HCT116 (cell line): Measurements from ENCODE around the gene FBXL4. TPM values are rescaled to one million over a fixed set of nuclear protein-coding genes. Genes with fewer than 3 reads are reported as not detected.

Experiments used
- ATAC-seq: fragments of 200-7000 bp; cut with Tn5 transposase; 2 replicates; pipeline ENCODE4 v1.9.1; 2020; ENCODE audit warnings: mild to moderate bottlenecking, moderate library complexity
- BruUV-seq: library from RNA; stranded (reverse); fragments of 400-500 nt; replicated peaks from 2 replicates; lab custom pipeline; 2021; lab: Mats Ljungman, UMichigan
- CTCF ChIA-PET: fragments of 300-600 bp; sonication (Branson Sonifier 250); formaldehyde crosslinking; loops from one replicate; lab custom pipeline; 2021; ENCODE audit warnings: antibody characterized with exemption; lab: Charles Lee
- POLR2A ChIA-PET: fragments of 300-600, 350-600 bp; sonication (Branson Sonifier 250); formaldehyde crosslinking; loops from one replicate; lab custom pipeline; 2021; ENCODE audit warnings: antibody characterized with exemption; lab: Charles Lee
- RAD21 ChIA-PET, 2 experiments: fragments of 300-600 bp; sonication (Branson Sonifier 250); formaldehyde crosslinking; loops; one replicate each; lab custom pipeline; 2023; ENCODE audit warnings: low total read pairs in 2 of 2; ENCODE audit not compliant: uncharacterized antibody in 2 of 2, unreplicated experiment in 2 of 2, low non-redundant PET in 1 of 2; lab: Charles Lee
- DNase-seq: peaks from one replicate; pipeline ENCODE4 v3.0.0-alpha.2; 2010; ENCODE audit warnings: low read depth, low spot score
- H2AFZ ChIP-seq: fragments of 200-600 bp; shearing (Covaris generic), sonication (generic); 2 replicates; pipeline ENCODE4 v1.6.1; 2017; ENCODE audit warnings: low read depth, mixed run types, mixed read lengths, antibody characterized with exemption, low read length; ENCODE audit not compliant: poor library complexity, severe bottlenecking
- H3K27ac ChIP-seq: 2 replicates; pipeline ENCODE4 v1.5.1; 2012; ENCODE audit warnings: low read depth, low read length
- H3K27me3 ChIP-seq: fragments of 200-600 bp; sonication (generic); 2 replicates; pipeline ENCODE4 v1.6.1; 2016; ENCODE audit warnings: mixed run types, low read length, mixed read lengths; ENCODE audit not compliant: insufficient read depth
- H3K36me3 ChIP-seq, 2 experiments: fragments of 200-500 bp in 1 of 2; fragments of 200-600 bp in 1 of 2; sonication (Bioruptor generic) in 1 of 2; sonication (generic) in 1 of 2; 2 replicates each; pipeline versions ENCODE4 v1.5.1 to v1.6.1; 2014 to 2016; ENCODE audit warnings: low read length in 2 of 2, inconsistent platforms in 1 of 2, mixed read lengths in 1 of 2, mixed run types in 1 of 2; ENCODE audit not compliant: insufficient read depth in 2 of 2, control insufficient read depth in 1 of 2
- H3K4me1 ChIP-seq, 2 experiments: fragments of 200-600 bp in 1 of 2; sonication (generic) in 1 of 2; 2 replicates each; pipeline versions ENCODE4 v1.5.1 to v1.6.1; 2012 to 2017; ENCODE audit warnings: low read length in 2 of 2, inconsistent platforms in 1 of 2, mild to moderate bottlenecking in 1 of 2, mixed read lengths in 1 of 2, mixed run types in 1 of 2, moderate library complexity in 1 of 2; ENCODE audit not compliant: insufficient read depth in 2 of 2, control insufficient read depth in 1 of 2
- H3K4me2 ChIP-seq: fragments of 200-600 bp; sonication (generic); 2 replicates; pipeline ENCODE4 v1.6.1; 2017; ENCODE audit warnings: mixed run types, low read length, mixed read lengths
- H3K4me3 ChIP-seq, 2 experiments: fragments of 200-600 bp in 1 of 2; sonication (generic) in 1 of 2; replicated peaks in 1 of 2; 2 replicates each; pipeline ENCODE4 v1.5.1; 2011 to 2016; ENCODE audit warnings: low read length in 2 of 2, control low read depth in 1 of 2, low read depth in 1 of 2, mild to moderate bottlenecking in 1 of 2, mixed read lengths in 1 of 2, mixed run types in 1 of 2
- H3K79me2 ChIP-seq: fragments of 200-600 bp; sonication (generic); 2 replicates; pipeline ENCODE4 v1.6.1; 2017; ENCODE audit warnings: mild to moderate bottlenecking, mixed run types, low read length, moderate library complexity, mixed read lengths; ENCODE audit not compliant: insufficient read depth
- H3K9ac ChIP-seq: fragments of 200-600 bp; sonication (generic); 2 replicates; pipeline ENCODE4 v1.6.1; 2016; ENCODE audit warnings: low read length, mixed read lengths
- H3K9me2 ChIP-seq: fragments of 200-600 bp; sonication (generic), shearing (Covaris generic); 2 replicates; pipeline ENCODE4 v1.6.1; 2017; ENCODE audit warnings: mixed run types, mild to moderate bottlenecking, moderate library complexity; ENCODE audit not compliant: insufficient read depth
- H3K9me3 ChIP-seq, 2 experiments: fragments of 200-500 bp in 1 of 2; fragments of 200-600 bp in 1 of 2; sonication (Bioruptor generic) in 1 of 2; sonication (generic) in 1 of 2; 2 replicates each; pipeline ENCODE4 v1.6.1; 2014 to 2017; ENCODE audit warnings: low read length in 2 of 2, mixed read lengths in 2 of 2, inconsistent platforms in 1 of 2, low read depth in 1 of 2, mild to moderate bottlenecking in 1 of 2, mixed run types in 1 of 2, moderate library complexity in 1 of 2; ENCODE audit not compliant: control insufficient read depth in 1 of 2, insufficient read depth in 1 of 2
- H4K20me1 ChIP-seq: fragments of 200-600 bp; sonication (generic), shearing (Covaris generic); 2 replicates; pipeline ENCODE4 v1.6.1; 2017; ENCODE audit warnings: mixed run types, mild to moderate bottlenecking, moderate library complexity; ENCODE audit not compliant: insufficient read depth
- ELF1 ChIP-seq: IDR thresholded peaks from 2 replicates; pipeline ENCODE4 v1.6.1; 2012; ENCODE audit warnings: low read depth, borderline replicate concordance
- JUND ChIP-seq: IDR thresholded peaks from 2 replicates; pipeline ENCODE4 v1.6.1; 2012
- POLR2A ChIP-seq: IDR thresholded peaks from 2 replicates; pipeline ENCODE4 v1.7.0; 2011; ENCODE audit warnings: borderline replicate concordance; ENCODE audit not compliant: insufficient read depth, insufficient read length; ENCODE audit errors: extremely low read depth
- POLR2AphosphoS5 ChIP-seq: IDR thresholded peaks from 2 replicates; pipeline ENCODE4 v1.6.1; 2011; ENCODE audit warnings: mild to moderate bottlenecking, low read depth, low read length, moderate library complexity
- YY1 ChIP-seq: IDR thresholded peaks from 2 replicates; pipeline ENCODE4 v1.6.1; 2011; ENCODE audit warnings: low read length, low read depth, moderate library complexity, mild to moderate bottlenecking; ENCODE audit not compliant: insufficient replicate concordance; ENCODE audit errors: extremely low read depth
- ZBTB33 ChIP-seq: IDR thresholded peaks from 2 replicates; pipeline ENCODE4 v1.6.1; 2011; ENCODE audit warnings: mild to moderate bottlenecking, low read length, moderate library complexity; ENCODE audit not compliant: insufficient replicate concordance; ENCODE audit errors: extremely low read depth
- ZNF274 ChIP-seq: fragments of 200-500 bp; sonication (Bioruptor generic); IDR thresholded peaks from 2 replicates; pipeline ENCODE4 v1.6.1; 2014; ENCODE audit warnings: mild to moderate bottlenecking, low read depth, low read length, inconsistent platforms
- intact Hi-C: fragments of 100-400 bp; cut with micrococcal nuclease; formaldehyde crosslinking; loops from 2 replicates; pipeline ENCODE4 v1.10.0; 2022
- total RNA-seq: library from RNA; stranded (reverse); gene quantifications from one replicate; pipeline ENCODE4 v1.2.1, GENCODE V29; 2021; ENCODE audit not compliant: unreplicated experiment

FBXL4 gene
- total RNA-seq, 1 experiment from 2014 or later = 15.7 TPM

GRCh38 chr6:98832284-98833056 lies 115.3 kb downstream of the FBXL4 start (continued):
- TF ChIP-seq POLR2AphosphoS5 = no peak

- Histone ChIP-seq H3K4me3 (no peak overlapping the region), H3K79me2 (no peaks in the 10 kb centered on the region), H3K36me3 (no peaks in the 10 kb centered on the region), H3K9me3 (no peaks in the 10 kb centered on the region), H3K27me3 (peaks cover 2% of the 10 kb centered on the region), H3K4me1 (no peaks in the 10 kb centered on the region), H3K4me2 (no peak overlapping the region), H4K20me1 (no peaks in the 10 kb centered on the region), H2AFZ (no peak overlapping the region), H3K9ac (no peak overlapping the region), H3K27ac (no peak overlapping the region), H3K9me2 (no peaks in the 10 kb centered on the region)
- RAD21 ChIA-PET = no interaction called here
- intact Hi-C loops = no loop called here
- no peak for DNase-seq
- POLR2A ChIA-PET = no interaction called here
- TF ChIP-seq ZBTB33 (no peak), JUND (no peak), POLR2AphosphoS5 (no peak), YY1 (no peak), ELF1 (no peak), POLR2A (no peak), ZNF274 (no peak)
- ATAC-seq = no peak
- CTCF ChIA-PET = no interaction called here
- BruUV-seq = no TSS peak
Observed at GRCh38 chr6:98831959-98832283, 115.8 kb downstream of the FBXL4 start.
